ENCODE data around the gene PRPF8.

The PRPF8 gene

GRCh38 chr17:1686086-1686485, 1.4 kb upstream of the PRPF8 start:
- Histone ChIP-seq H2BK5ac (ENCODE audit: low read depth, low read length, poor library complexity, severe bottlenecking) (no peak overlapping the region), H4K91ac (ENCODE audit: low read length) (no peak overlapping the region), H2BK12ac (ENCODE audit: low read length in 2 of 2) (no peak overlapping the region), H2AK5ac (ENCODE audit: low read length, severe bottlenecking) (no peak overlapping the region), H2BK120ac (ENCODE audit: low read depth, low read length) (no peak overlapping the region), H3K79me1 (replicated peaks; ENCODE audit: low read length, poor library complexity, severe bottlenecking) (peaks cover 9% of the 10 kb centered on the region), H3K27ac (ENCODE audit: low read length, poor library complexity, severe bottlenecking) (peak overlapping the region; percentile 54), H4K8ac (ENCODE audit: low read length) (no peak overlapping the region), H3K4me2 (ENCODE audit: low read length, poor library complexity, severe bottlenecking) (no peak overlapping the region), H3K4me1 (ENCODE audit: control insufficient read depth, insufficient read depth, low read depth, low read length) (peaks cover 8% of the 10 kb centered on the region), H3K18ac (ENCODE audit: low read depth in 1 of 2, low read length in 2 of 2) (no peak overlapping the region), H3K9me3 (ENCODE audit: control insufficient read depth, low read length) (no peaks in the 10 kb centered on the region), H3K14ac (ENCODE audit: low read length in 2 of 2) (no peak overlapping the region), H3K36me3 (ENCODE audit: control insufficient read depth in 1 of 2, insufficient read depth in 2 of 2, low read depth in 1 of 2, low read length in 2 of 2) (peaks cover 17 to 22% of the 10 kb centered on the region in 2 experiments), H3K9ac (ENCODE audit: low read length) (no peak overlapping the region), H2AFZ (ENCODE audit: low read depth, low read length) (no peak overlapping the region), H3K23ac (ENCODE audit: low read length in 2 of 2) (no peak overlapping the region), H3K4me3 (ENCODE audit: insufficient read depth in 1 of 2, low read depth in 1 of 2, low read length in 2 of 2) (no peak overlapping the region), H3K4ac (ENCODE audit: low read depth in 1 of 2, low read length in 2 of 2) (no peak overlapping the region), H2BK15ac (ENCODE audit: low read depth, poor library complexity, severe bottlenecking) (no peak overlapping the region), H3K27me3 (ENCODE audit: control insufficient read depth in 1 of 2, insufficient read depth in 1 of 2, low read length in 2 of 2) (no peaks in the 10 kb centered on the region)
- WGBS: 85% methylated on average over 4 of the region's 7 CpGs
- no peak for DNase-seq

DNA sequence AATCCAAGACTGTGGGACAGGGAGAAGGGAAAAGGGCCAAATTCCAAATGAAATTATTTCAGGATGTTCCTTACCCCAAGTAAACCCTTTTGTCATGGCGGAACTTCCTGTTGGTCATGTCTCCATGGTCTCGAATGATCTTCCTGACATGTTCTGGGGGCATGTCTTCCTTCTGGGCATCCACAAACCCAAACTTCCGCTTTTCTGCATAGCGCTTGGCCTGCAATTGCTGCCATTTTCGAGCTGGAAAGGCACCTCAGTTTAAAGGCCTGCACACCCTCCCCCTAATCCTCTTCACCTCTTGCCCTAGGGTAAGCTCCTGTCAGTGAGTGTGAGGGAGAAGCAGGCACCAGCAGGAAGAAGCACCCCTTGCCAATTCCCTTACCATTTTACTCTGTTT, 1.2 kb downstream of the PRPF8 start:
- Histone ChIP-seq H3K79me1 (replicated peaks; ENCODE audit: low read length, poor library complexity, severe bottlenecking) (peaks cover 30% of the 10 kb centered on the region), H2BK5ac (ENCODE audit: low read depth, low read length, poor library complexity, severe bottlenecking) (no peak overlapping the region), H3K4me2 (ENCODE audit: low read length, poor library complexity, severe bottlenecking) (peak overlapping the region; percentile 49), H3K4me3 (ENCODE audit: insufficient read depth in 1 of 2, low read depth in 1 of 2, low read length in 2 of 2) (peak overlapping the region in 1 of 2 experiments; percentile 82), H3K9me3 (ENCODE audit: control insufficient read depth, low read length) (no peaks in the 10 kb centered on the region), H3K18ac (ENCODE audit: low read depth in 1 of 2, low read length in 2 of 2) (no peak overlapping the region), H3K27ac (ENCODE audit: low read length, poor library complexity, severe bottlenecking) (no peak overlapping the region), H3K14ac (ENCODE audit: low read length in 2 of 2) (no peak overlapping the region), H3K4me1 (ENCODE audit: control insufficient read depth, insufficient read depth, low read depth, low read length) (peaks cover 8% of the 10 kb centered on the region), H2BK120ac (ENCODE audit: low read depth, low read length) (no peak overlapping the region), H3K23ac (ENCODE audit: low read length in 2 of 2) (no peak overlapping the region), H3K36me3 (ENCODE audit: control insufficient read depth in 1 of 2, insufficient read depth in 2 of 2, low read depth in 1 of 2, low read length in 2 of 2) (peaks cover 40 to 48% of the 10 kb centered on the region in 2 experiments), H2BK12ac (ENCODE audit: low read length in 2 of 2) (no peak overlapping the region), H4K91ac (ENCODE audit: low read length) (no peak overlapping the region), H3K9ac (ENCODE audit: low read length) (peak overlapping the region; percentile 96), H4K8ac (ENCODE audit: low read length) (no peak overlapping the region), H2BK15ac (ENCODE audit: low read depth, poor library complexity, severe bottlenecking) (no peak overlapping the region), H2AFZ (ENCODE audit: low read depth, low read length) (no peak overlapping the region), H3K27me3 (ENCODE audit: control insufficient read depth in 1 of 2, insufficient read depth in 1 of 2, low read length in 2 of 2) (no peaks in the 10 kb centered on the region), H3K4ac (ENCODE audit: low read depth in 1 of 2, low read length in 2 of 2) (no peak overlapping the region), H2AK5ac (ENCODE audit: low read length, severe bottlenecking) (no peak overlapping the region)
- DNase-seq: no peak
- 95% methylated on average over 5 of the region's 5 CpGs for WGBS

GRCh38 chr17:1676401-1676800, 8.3 kb downstream of the PRPF8 start:
- Histone ChIP-seq H3K27me3 (ENCODE audit: control insufficient read depth in 1 of 2, insufficient read depth in 1 of 2, low read length in 2 of 2) (no peaks in the 10 kb centered on the region), H4K91ac (ENCODE audit: low read length) (no peak overlapping the region), H3K36me3 (ENCODE audit: control insufficient read depth in 1 of 2, insufficient read depth in 2 of 2, low read depth in 1 of 2, low read length in 2 of 2) (peaks cover 90 to 92% of the 10 kb centered on the region in 2 experiments), H3K27ac (ENCODE audit: low read length, poor library complexity, severe bottlenecking) (no peak overlapping the region), H3K14ac (ENCODE audit: low read length in 2 of 2) (no peak overlapping the region), H3K9ac (ENCODE audit: low read length) (no peak overlapping the region), H3K4me2 (ENCODE audit: low read length, poor library complexity, severe bottlenecking) (no peak overlapping the region), H2BK15ac (ENCODE audit: low read depth, poor library complexity, severe bottlenecking) (no peak overlapping the region), H3K9me3 (ENCODE audit: control insufficient read depth, low read length) (no peaks in the 10 kb centered on the region), H3K23ac (ENCODE audit: low read length in 2 of 2) (no peak overlapping the region), H3K18ac (ENCODE audit: low read depth in 1 of 2, low read length in 2 of 2) (no peak overlapping the region), H2BK12ac (ENCODE audit: low read length in 2 of 2) (no peak overlapping the region), H3K79me1 (replicated peaks; ENCODE audit: low read length, poor library complexity, severe bottlenecking) (peaks cover 52% of the 10 kb centered on the region), H2BK5ac (ENCODE audit: low read depth, low read length, poor library complexity, severe bottlenecking) (no peak overlapping the region), H2AK5ac (ENCODE audit: low read length, severe bottlenecking) (no peak overlapping the region), H3K4me3 (ENCODE audit: insufficient read depth in 1 of 2, low read depth in 1 of 2, low read length in 2 of 2) (no peak overlapping the region), H3K4ac (ENCODE audit: low read depth in 1 of 2, low read length in 2 of 2) (no peak overlapping the region), H3K4me1 (ENCODE audit: control insufficient read depth, insufficient read depth, low read depth, low read length) (no peaks in the 10 kb centered on the region), H2BK120ac (ENCODE audit: low read depth, low read length) (no peak overlapping the region), H4K8ac (ENCODE audit: low read length) (no peak overlapping the region), H2AFZ (ENCODE audit: low read depth, low read length) (no peak overlapping the region)
- no peak for DNase-seq
- 97% methylated on average over 13 of the region's 13 CpGs for WGBS

- WGBS: 96% methylated on average over 26 of the region's 26 CpGs
- no peak for DNase-seq
These were observed 11.5 kb downstream of the PRPF8 start for GRCh38 chr17:1673041-1673785.

More at GRCh38 chr17:1673041-1673785, 11.5 kb downstream of the PRPF8 start:
- Histone ChIP-seq H2BK120ac (ENCODE audit: low read depth, low read length) (no peak overlapping the region), H4K8ac (ENCODE audit: low read length) (no peak overlapping the region), H3K9ac (ENCODE audit: low read length) (no peak overlapping the region), H3K79me1 (replicated peaks; ENCODE audit: low read length, poor library complexity, severe bottlenecking) (peaks cover 34% of the 10 kb centered on the region), H3K4me1 (ENCODE audit: control insufficient read depth, insufficient read depth, low read depth, low read length) (no peaks in the 10 kb centered on the region), H2AK5ac (ENCODE audit: low read length, severe bottlenecking) (no peak overlapping the region), H3K4ac (ENCODE audit: low read depth in 1 of 2, low read length in 2 of 2) (no peak overlapping the region), H3K14ac (ENCODE audit: low read length in 2 of 2) (no peak overlapping the region), H3K36me3 (ENCODE audit: control insufficient read depth in 1 of 2, insufficient read depth in 2 of 2, low read depth in 1 of 2, low read length in 2 of 2) (peaks cover 80 to 83% of the 10 kb centered on the region in 2 experiments), H3K23ac (ENCODE audit: low read length in 2 of 2) (no peak overlapping the region), H3K27me3 (ENCODE audit: control insufficient read depth in 1 of 2, insufficient read depth in 1 of 2, low read length in 2 of 2) (no peaks in the 10 kb centered on the region), H2AFZ (ENCODE audit: low read depth, low read length) (no peak overlapping the region), H4K91ac (ENCODE audit: low read length) (no peak overlapping the region), H2BK12ac (ENCODE audit: low read length in 2 of 2) (no peak overlapping the region), H3K27ac (ENCODE audit: low read length, poor library complexity, severe bottlenecking) (no peak overlapping the region), H3K18ac (ENCODE audit: low read depth in 1 of 2, low read length in 2 of 2) (no peak overlapping the region), H2BK15ac (ENCODE audit: low read depth, poor library complexity, severe bottlenecking) (no peak overlapping the region), H3K9me3 (ENCODE audit: control insufficient read depth, low read length) (no peaks in the 10 kb centered on the region), H2BK5ac (ENCODE audit: low read depth, low read length, poor library complexity, severe bottlenecking) (no peak overlapping the region), H3K4me2 (ENCODE audit: low read length, poor library complexity, severe bottlenecking) (no peak overlapping the region), H3K4me3 (ENCODE audit: insufficient read depth in 1 of 2, low read depth in 1 of 2, low read length in 2 of 2) (no peak overlapping the region)
